Measurements from ENCODE around the gene PTPRE.

Gene PTPRE

DNA sequence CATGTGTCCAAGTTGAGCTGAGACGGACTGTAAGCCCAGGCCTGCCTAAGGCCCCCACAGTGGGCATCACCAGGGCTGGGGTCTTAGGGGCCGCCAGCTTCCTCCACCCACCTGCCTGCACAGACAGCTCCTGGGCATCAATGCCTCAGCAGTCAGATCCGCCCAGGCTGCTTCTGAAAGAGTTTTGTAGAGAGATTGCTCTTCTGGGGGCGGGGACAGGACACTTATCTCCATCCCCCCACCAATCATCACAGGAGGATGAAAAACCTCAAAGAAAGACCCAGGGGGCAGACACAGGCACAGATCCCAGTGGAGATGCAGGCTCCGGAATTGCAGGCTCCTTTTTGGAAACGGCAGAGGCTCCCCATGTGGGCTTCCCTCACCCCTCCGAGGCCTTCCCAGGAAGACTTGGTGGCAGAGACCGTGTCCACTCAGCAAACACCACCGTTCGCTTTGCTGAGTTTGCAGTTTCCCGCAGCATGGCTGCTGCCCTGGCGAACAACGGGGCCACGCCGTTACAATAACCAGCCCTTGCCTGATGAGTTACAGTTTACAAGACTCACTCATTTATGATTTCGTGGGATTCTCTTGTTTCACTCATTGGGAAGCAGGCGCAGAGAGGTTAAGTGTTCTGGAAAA, 122.9 kb downstream of the PTPRE start:
- no peak for DNase-seq

DNA sequence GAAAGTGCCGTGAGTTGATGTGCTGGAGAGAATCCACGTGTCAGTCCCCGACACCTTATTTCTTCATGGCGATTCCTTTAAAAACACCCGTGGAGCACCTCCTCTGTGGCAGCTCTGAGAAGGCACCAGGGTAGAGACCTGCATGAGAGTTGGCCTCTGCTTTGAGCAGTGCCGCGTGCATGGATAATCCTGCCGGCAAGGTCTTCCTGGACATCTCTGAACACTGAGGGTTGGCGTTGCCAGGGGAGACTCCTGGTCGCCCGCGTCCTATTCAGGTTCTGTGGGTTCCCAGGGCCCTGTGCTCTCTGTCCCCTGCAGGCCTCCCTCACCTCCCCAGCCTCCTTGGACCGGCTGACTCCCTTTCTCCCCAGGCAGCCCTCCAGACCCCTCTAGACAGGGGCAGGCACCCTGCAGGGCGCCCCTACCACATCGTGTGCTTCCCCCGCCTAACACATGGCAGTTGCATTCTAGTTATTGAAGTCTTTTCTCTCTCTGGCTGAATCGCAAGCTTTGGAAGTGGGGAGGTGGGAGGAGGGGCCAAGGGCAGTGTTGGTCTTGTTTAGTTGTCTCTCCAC, 123.7 kb downstream of the PTPRE start:
- DNase-seq: no peak

DNA sequence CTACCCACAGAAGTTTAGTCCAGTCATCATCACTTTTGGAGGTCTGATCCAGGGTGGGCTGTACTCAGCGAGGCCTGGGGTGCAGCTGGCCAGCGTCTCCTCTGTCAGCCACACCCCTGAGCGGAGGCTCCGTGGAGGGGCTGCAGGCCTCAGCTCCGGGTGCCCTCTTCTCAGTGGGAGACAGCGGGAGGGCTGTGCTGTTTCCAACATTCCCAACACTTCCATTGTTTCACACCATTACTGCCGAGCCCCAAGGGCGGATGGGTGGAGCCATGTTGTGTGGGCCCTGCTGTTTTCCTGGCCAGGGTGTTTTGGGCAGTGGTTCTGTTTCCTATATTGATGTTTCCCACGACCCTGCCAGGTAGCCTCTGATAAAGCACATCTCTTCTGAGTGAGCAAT, 124.3 kb downstream of the PTPRE start:
- no peak for DNase-seq

DNA sequence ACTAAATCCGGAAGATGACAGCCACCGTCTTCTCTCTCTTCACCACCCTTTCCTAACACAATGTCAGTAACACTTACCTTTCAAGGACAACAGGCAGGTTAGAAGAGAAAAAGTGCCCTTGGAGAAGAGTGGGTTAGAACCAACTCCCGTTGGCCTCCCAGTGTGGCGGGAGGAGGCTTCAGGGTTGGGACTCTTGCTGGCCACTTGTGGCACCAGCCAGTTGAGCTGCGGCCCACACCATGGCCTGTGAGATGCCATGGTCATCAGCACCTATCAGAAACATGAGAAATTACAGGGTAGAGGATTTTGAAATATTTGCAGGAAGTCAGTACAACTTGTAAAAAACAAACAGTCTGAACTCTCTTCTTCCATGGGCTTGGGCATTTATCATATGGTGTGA, 125.6 kb downstream of the PTPRE start:
- no peak for DNase-seq

DNA sequence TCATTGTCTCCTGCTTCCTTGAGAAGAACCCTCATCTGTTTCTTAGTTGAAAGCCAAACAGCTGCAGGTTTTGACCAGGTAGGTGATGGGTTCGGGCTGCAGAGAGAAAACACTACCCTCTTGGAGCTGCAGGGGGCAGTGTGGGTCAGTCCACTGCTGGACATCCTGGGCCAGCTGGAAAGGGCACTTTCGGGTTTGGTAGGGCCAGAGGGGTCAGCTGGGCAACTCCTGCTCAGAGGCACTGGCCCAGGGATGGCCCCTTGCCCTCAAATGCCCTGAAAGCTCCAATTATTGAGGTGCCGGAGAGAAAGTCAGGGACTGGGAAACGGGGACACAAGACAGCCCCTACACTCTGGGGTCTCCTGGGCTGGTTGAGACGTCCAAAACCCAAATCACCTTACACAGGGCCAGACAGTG, 128.7 kb downstream of the PTPRE start:
- DNase-seq: peak; percentile 67 to 68

DNA sequence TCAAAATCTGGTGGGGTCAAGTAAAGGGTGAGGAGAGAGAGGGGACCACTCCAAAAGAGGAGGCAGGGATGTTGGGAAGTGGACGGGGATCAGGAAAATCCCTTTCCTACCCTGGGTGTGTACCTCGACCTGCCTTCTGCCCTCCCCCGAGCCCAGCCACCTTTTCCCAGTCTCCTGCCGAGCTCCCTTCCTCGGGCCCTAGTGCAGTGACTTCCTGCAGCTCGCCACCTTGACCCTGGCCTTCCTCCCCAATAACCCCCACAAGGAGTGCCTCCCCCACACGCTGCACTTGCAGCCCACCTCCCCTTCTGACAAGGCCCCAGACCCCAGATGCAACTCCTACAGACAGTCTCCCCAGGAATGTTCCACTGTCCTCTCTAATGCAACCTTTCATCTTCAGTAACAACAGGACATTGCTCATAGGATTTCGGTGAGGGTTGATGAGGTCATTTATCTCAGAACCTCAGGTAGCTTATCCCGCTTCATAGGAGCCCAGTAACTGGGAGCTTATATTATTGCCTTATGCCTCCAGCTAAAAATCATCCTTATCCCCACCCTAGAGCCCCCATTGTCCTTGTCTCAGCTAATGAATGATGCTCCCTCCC, 129.2 kb downstream of the PTPRE start:
- no peak for DNase-seq

DNA sequence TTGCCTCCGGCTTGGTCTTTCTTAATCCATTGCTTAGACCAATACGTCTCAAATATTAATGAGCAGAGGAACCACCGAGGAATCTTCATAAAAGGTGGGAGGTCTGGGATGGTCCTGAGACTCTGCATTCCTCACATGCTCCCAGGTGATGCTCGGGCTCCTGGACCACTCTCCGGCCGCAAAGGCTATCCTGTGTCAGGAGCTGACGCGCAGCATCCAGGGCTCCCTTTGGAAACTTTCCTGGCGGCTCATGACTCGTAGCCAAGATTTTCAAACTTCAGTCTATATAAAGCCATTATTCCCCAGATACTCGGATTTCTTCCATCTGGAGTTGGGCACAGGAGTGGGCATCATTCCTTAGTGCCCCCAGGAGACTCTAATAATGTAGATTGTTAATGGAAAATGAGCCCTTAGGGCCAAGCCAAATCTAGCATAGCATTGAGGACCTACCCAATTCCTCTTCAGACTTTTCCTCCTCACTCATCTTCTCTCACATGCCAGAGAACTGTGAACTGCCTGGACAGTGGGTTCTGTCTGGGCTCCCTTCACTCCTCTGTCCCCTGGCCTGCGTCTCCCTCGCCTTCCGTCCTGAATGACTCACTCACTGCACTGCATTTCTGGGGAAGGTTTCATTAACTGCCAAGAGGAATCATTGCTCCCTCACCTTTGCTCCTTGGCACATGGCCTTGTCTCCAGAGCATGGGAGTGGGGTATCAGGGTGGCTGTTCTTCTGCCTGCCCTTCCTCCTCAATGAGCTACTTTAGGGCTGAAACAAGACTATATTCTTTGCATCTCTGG, 130.0 kb downstream of the PTPRE start:
- no peak for DNase-seq

DNA sequence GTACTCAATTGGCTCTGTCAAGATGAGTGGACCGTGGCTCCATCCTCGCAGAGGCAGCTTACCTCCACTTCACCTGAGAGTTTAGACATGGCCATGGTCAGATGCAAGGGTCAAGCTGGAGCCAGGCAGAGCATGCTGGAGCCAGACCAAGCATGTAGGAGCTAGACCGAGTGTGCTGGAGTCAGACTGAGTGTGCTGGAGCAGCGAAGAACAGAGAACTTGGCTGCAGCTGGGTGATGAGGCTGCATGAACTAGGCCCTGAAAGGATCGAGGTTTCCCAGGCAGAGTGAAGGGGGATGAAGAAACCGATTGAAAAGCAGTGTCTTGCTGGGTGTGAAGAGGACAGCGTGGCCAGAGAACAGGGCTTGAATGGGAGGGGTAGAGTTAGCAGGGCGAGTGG, 133.2 kb downstream of the PTPRE start:
- no peak for DNase-seq

DNA sequence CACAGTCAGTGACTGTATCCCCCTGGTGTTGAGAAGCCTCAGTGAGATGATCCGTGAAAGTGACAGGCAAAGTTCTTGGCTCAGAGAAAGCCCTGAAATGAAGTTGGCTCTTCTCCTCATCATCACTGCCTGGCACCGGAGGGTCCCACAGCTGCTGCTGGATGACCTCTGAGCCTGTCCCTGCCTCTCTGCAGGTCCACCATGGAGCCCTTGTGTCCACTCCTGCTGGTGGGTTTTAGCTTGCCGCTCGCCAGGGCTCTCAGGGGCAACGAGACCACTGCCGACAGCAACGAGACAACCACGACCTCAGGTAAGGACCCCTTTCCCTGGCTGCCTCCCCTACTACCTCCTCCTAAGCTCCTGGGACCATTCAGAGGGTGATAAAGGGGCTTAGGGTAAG, 133.8 kb downstream of the PTPRE start:
- DNase-seq: no peak

DNA sequence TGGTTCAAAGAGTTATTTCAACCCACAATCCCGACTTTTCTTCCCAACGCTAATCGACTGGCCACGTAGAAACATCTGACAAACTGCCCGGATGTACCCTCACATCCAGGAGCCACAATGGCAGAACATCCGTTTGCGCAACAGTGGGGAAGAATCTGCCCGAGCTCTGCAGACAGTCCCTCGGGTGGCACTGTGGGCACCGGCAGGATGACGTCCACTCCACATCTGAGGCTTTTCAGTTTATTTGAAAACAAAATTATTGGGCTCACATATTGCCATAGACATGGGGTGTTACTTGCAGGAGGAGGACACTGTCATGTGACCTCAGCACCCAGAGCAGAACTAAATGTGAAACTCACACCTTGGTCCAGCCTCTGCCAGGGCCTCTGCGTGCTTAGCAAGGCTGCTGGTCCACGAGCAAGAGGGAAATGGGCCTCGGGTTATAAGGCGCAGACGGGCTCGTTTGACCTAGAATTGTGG, 135.3 kb downstream of the PTPRE start:
- peak in 1 of 2 donors; percentile 44 for DNase-seq

DNA sequence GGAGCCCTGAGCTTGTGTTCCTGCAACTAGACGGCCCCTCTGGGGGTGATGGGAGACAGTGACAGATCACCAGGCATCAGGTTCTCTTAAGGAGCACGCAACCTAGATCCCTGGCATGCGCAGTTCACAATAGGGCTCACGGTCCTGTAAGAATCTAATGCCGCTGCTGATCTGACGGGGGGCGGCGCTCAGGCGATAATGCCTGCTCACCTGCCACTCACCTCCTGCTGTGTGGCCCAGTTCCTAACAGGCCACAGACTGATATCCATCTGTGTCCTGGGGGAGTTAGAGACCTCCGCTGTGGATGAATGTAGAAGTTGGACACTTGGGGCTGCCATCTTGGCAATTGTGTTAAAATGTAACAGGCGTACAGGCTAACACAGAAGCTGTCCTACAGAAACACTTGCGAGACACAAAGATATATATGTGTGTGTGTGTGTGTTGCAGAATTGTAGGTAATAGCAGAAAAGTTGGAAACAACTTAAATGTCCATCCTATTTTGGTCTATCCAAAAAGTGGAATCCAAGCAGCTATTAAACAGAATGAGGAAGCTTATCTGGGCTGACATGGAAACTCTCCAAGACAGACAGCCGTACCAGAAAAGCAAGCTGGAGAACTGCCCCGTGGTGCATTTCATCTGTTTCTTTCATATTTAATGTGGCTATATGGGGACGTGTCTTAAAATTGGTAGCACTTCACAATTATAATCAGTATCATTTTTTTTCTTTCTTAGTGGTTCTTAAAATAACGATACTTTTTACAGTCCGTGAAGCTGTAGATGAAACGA, 136.5 kb downstream of the PTPRE start:
- DNase-seq: no peak

DNA sequence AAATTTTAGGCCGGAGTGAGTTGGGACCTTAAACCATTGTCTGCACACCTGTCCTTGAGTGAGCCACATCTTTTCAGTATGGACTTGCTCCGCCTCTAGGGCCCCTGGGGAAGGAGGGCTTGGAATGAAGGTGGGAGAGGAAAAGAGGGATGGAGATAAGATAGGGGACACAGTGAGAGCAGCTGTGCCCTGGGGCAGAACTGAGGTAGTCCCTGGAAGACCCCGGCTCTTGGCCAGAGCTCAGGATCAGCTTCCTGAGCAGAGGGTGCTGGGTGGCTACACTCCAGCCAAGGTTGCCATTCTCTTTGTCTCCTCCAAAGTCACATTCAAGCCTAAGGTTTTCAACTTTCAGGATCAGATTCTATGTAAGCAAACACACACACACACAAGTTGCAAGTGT, 137.3 kb downstream of the PTPRE start:
- DNase-seq: no peak

DNA sequence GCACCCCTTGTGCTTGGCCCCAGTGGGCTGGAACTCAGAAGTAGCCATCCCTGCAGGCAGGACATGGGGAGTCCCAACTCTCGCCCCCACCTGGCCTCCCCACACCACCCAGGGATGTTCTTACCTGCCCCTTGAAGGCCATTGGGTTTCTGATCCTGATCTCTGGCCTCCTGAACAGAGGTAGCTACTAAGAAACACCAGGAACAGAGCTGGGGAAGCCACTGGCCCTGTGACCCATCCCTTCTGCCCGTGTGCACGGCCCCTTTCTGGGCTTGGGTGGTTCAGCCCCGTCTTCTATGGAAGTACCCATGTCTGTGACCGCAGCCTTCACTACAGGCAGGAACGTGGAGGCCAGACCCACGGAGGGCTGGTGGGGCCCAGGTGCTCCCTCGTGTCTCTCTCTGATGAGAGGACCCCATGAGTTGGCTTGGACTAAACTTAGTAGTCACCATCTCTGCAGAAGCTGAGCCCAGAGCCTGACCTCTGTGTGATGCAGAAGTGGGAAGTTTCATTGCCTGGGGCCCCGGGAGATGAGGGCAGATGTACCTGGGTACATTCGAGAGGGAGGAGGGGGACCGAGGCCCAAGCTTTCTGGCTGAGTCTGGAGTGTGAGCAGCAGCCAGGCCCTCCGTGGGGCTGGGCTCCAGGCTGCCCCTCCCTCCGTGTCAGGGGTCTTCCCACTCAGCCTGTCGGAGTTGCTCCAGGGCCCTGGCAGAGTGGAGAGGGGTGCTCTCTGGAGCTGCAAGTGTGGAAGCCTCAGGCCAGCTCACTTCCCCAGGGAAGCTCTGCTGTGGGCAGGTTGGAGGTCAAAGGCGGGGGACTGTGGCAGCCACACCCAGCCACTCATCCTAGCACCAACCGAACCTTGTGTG, 138.3 kb downstream of the PTPRE start:
- no peak for DNase-seq

DNA sequence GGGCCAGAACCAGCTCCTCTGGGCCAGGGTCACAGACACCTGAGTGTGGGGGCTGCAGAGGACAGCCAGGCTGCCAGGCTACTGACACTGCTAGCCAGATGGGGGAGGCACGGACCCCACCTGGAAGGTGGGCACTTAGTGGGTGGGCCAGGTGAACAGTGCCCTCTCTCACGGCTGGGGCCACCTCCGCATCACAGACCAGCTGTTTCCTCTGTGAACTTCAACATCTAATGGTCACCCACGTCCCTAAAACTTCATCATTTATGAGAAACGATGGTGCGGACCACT, 138.9 kb downstream of the PTPRE start:
- no peak for DNase-seq

DNA sequence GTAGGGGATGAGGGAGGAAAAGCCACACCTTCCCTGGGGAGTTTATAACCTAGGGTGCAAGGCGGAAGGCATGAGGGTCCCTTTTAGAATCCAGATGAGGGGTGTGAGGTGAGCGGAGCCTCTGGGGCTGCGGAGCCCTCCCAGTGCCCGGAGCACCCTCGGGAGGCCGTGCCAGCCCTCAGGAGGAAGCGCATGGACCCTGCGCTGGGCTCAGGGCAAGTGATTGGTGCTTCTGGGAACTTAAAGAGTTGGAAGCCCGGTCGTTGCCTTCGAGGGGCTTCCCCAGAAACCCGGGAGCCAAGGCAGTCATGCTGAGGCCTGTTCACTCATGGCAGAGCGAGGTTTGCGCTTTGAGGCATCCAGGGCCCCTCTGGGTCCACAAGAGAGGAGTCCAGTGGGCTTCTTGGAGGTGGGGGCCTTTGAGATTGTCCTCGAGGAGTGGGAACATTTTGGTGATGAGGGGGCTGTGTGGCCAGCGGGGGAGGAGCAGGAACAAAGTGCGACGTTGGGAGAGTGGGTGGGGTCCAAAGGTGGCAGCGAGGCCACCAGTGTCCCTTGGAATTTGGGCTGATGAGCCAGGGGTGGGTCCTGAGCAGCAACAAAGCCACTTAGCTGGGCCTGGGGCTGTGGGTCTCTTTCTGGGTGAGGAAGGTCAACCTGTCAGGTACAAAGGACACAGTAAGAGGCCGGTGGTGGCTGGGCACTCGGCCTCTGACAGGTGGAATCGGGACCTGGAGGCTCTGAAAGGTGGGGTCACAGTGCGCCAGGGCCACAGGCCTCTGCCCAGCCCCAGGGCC, 139.5 kb downstream of the PTPRE start:
- DNase-seq: no peak

DNA sequence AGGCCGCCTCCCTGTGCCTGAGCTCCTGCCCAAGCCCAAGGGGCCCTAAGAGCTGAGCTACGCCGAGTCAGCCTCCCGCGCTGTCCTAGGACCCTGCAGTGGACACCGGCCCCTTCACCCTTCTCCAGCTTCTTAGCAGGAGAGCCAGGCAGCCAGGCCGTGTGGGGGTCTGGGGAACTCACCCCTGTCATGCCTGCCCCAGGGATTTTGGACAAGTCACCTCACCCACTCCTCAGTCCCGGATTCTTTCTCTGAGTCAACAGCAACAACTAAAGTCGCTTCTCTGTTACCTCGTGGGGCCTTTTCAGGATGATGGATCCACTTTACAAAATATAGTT, 140.0 kb downstream of the PTPRE start:
- DNase-seq: no peak

DNA sequence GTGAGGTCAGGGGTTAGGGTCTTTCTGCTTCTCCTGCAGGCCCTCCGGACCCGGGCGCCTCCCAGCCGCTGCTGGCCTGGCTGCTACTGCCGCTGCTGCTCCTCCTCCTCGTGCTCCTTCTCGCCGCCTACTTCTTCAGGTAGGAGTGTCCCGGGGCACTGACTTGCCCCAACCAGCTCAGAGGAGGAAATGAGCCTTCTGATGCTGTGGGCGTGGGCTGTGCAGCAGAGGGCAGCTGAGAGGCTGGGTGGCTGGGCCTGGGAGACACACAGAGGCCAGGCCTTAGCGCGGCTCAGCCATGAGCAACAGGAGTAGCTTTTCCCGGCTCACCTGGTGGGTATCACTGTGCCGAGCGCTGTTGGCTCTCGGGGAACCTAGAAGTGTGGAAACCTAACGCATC, 140.4 kb downstream of the PTPRE start:
- peak; percentile 88 to 91 for DNase-seq

DNA sequence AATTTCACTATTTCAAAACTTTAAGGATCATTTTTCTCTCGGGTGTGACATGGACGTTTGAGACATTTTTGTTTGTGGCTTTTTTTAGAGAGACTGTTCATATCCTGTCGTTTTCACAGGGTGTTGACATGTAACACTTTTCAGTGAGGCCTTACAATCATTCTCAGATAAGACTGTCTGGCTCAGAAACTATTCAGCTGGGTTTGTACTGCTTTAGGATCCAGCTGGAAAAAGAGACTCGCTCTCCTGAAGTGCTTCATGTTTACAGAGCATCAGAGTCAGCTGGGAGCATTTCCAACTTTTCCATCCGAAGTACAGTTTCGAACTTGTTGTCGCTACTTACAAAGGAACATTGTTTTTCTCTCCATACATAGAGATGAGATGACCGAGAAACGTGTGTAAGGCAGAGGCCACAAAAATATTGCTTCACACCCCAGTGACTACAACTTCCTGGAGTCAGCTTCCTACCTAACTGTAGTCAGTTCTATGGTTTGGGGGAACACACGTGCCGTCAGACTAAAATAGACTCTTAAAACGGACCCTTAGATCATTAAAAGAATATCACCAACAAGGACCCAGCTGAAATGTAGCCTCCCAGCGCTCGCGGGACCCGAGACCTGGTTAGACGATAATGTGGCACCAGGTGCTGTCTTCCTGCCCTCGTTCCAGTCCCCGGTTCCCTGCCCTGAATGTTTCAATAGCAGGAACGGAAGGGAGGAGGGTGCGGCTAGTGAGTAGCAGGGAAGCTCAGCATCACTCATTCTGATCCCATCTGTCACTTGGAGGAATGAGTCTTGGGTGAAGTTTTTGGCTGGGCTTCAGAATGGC, 141.3 kb downstream of the PTPRE start:
- DNase-seq: peak; percentile 55 to 61

DNA sequence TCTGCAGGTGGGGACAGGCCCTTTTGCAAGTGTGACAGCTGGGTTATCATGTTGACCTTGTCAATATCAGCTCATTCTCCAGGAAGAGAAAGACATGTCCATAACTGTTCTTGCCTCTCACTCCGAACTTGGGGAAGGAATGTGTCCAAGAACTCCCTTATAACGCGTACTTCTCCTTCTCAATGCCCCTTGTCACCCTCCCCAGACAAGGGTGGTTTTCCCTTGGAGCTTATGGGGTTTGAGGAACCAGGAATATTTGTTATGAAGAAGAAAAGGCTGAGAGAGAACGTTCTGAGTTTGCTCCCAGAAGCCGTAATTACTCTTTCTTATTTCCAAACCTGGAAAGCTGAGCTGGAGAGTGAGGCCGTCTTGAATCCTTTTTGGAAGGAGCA, 141.9 kb downstream of the PTPRE start:
- no peak for DNase-seq
